ENCODE measurements around the gene RELB.

The RELB gene

GRCh38 chr19:44973982-44974735 lies 27.1 kb upstream of the RELB start:
- ATAC-seq: no peak
- H3K27me3 Mint-ChIP-seq: no peaks in the 10 kb centered on the region
- no peak overlapping the region for H3K27ac Mint-ChIP-seq
- peaks cover 38% of the 10 kb centered on the region for H3K36me3 Mint-ChIP-seq
- H3K4me3 Mint-ChIP-seq: no peak overlapping the region
- H3K9me3 Mint-ChIP-seq: no peaks in the 10 kb centered on the region
- H3K4me1 Mint-ChIP-seq: peaks cover 7% of the 10 kb centered on the region

DNA sequence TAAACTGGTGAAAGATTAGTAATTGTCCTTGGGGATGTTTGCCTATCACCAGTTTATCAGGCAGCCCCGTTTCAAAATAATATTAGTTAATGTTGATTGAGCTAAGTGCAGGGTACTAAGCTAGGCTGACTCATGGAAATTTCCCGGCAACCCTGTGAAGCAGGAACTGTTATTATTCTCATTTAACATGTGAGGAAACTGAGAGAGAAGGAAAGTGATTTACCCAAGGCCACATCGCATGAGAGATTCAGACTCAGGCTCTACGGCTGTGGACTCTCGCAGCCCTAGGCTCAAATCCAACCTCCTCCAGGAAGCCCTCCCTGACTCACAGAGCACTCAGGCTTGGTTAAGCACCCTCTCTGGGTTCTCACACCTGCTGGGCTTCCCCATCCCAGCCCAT lies 26.4 kb upstream of the RELB start:
- Mint-ChIP-seq H3K9me3 (no peaks in the 10 kb centered on the region), H3K4me1 (peaks cover 7% of the 10 kb centered on the region), H3K27me3 (no peaks in the 10 kb centered on the region), H3K27ac (no peak overlapping the region), H3K4me3 (no peak overlapping the region), H3K36me3 (peaks cover 45% of the 10 kb centered on the region)
- no peak for ATAC-seq

- no peak for ATAC-seq
- H3K27ac Mint-ChIP-seq: no peak overlapping the region
- no peaks in the 10 kb centered on the region for H3K27me3 Mint-ChIP-seq
- peaks cover 48% of the 10 kb centered on the region for H3K36me3 Mint-ChIP-seq
- H3K4me1 Mint-ChIP-seq: peaks cover 7% of the 10 kb centered on the region
- no peaks in the 10 kb centered on the region for H3K9me3 Mint-ChIP-seq
- H3K4me3 Mint-ChIP-seq: no peak overlapping the region
Measured at GRCh38 chr19:44975444-44975843, 25.8 kb upstream of the RELB start.

GRCh38 chr19:44984005-44984404 lies 17.3 kb upstream of the RELB start:
- Mint-ChIP-seq H3K9me3 (no peaks in the 10 kb centered on the region), H3K36me3 (peaks cover 64% of the 10 kb centered on the region), H3K4me3 (no peak overlapping the region), H3K27me3 (no peaks in the 10 kb centered on the region), H3K27ac (peak overlapping the region; percentile 11), H3K4me1 (peaks cover 17% of the 10 kb centered on the region)
- ATAC-seq: no peak

DNA sequence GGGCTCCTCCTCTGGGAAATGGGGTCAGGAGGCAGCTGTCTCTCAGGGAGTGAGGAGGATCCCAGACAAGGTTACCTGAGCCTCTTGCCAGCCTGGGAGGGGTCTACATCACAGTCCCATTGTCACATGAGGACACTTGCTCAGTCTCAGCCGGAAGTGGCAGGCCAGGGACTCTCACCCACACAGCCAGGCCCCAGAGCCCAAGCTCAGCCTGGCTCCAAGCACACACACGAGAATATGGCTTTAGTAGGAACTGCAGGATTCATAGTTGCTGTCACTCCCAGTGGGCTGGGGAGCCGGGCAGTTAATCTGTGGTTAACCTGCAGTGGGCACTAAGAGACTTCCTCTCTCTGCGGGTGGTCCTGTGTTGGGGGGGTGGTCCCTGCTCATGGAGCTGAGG lies 15.8 kb upstream of the RELB start:
- ATAC-seq: no peak
- peaks cover 58% of the 10 kb centered on the region for H3K36me3 Mint-ChIP-seq
- H3K4me3 Mint-ChIP-seq: no peak overlapping the region
- H3K27ac Mint-ChIP-seq: no peak overlapping the region
- peaks cover 24% of the 10 kb centered on the region for H3K4me1 Mint-ChIP-seq
- H3K27me3 Mint-ChIP-seq: no peaks in the 10 kb centered on the region
- no peaks in the 10 kb centered on the region for H3K9me3 Mint-ChIP-seq

DNA sequence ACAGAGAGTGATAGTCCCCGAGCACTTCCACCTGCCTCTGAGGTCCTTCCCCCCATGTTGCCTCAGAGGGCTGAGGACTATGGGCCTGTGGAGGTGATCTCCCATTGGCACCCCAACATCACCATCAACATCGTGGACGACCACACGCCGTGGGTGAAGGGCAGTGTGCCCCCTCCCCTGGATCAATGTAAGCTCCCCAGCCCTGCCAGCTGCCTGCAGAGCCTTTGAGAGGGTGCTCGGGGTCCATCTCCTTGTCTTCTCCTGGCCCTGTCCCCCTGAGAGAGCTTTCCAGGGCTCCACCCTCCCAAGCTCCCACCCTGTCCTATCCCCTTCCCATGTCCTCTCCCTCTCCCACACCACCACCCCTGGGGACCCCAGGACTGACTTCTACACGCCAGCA lies 14.9 kb upstream of the RELB start:
- H3K4me1 Mint-ChIP-seq: peaks cover 27% of the 10 kb centered on the region
- no peak for ATAC-seq
- peaks cover 64% of the 10 kb centered on the region for H3K36me3 Mint-ChIP-seq
- no peaks in the 10 kb centered on the region for H3K27me3 Mint-ChIP-seq
- H3K9me3 Mint-ChIP-seq: no peaks in the 10 kb centered on the region
- no peak overlapping the region for H3K27ac Mint-ChIP-seq
- no peak overlapping the region for H3K4me3 Mint-ChIP-seq

- no peaks in the 10 kb centered on the region for H3K27me3 Mint-ChIP-seq
- H3K9me3 Mint-ChIP-seq: no peaks in the 10 kb centered on the region
- ATAC-seq: no peak
- H3K36me3 Mint-ChIP-seq: peaks cover 72% of the 10 kb centered on the region
- peak overlapping the region; percentile 76 for H3K27ac Mint-ChIP-seq
- H3K4me1 Mint-ChIP-seq: peaks cover 27% of the 10 kb centered on the region
- no peak overlapping the region for H3K4me3 Mint-ChIP-seq
Measured at GRCh38 chr19:44987148-44987675, 14.1 kb upstream of the RELB start.

- Mint-ChIP-seq H3K36me3 (peaks cover 66% of the 10 kb centered on the region), H3K9me3 (no peaks in the 10 kb centered on the region), H3K4me1 (peaks cover 27% of the 10 kb centered on the region), H3K4me3 (no peak overlapping the region), H3K27ac (peak overlapping the region; percentile 76), H3K27me3 (no peaks in the 10 kb centered on the region)
- ATAC-seq: no peak
Measured at GRCh38 chr19:44988273-44988672, 13.0 kb upstream of the RELB start.

DNA sequence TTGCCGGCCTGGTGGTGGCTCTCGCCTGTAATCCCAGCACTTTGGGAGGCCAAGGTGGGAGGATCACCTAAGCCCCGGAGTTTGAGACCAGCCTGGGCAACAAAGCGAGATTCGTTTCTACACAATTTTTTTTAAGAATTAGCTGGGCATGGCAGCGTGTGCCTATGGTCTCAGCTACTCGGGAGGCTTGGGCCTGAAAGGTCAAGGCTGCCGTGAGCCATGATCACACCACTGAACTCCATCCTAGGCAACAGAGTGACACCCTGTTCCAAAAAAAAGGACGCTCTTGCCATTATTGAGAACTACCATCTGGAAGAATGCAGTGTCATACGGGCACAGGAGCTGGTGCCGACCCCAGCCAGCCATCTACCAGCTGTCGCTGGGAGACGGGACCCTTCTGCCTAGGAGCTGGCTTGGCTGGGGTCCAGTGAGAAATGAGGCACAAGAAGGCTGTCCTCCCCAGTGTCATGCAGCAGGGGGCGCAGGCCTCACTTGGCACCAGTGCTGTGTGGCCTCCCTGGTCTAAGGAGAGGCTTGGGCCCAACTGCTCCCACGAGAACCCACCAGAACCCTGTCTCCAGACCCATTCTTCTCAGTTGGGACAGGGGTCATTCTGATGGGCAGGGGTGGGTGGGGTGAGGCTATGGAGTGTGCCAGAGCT lies 12.2 kb upstream of the RELB start:
- Mint-ChIP-seq H3K4me3 (no peak overlapping the region), H3K36me3 (peaks cover 67% of the 10 kb centered on the region), H3K27me3 (no peaks in the 10 kb centered on the region), H3K9me3 (no peaks in the 10 kb centered on the region), H3K27ac (peak overlapping the region; percentile 37), H3K4me1 (peaks cover 27% of the 10 kb centered on the region)
- peak; percentile 75 for ATAC-seq

DNA sequence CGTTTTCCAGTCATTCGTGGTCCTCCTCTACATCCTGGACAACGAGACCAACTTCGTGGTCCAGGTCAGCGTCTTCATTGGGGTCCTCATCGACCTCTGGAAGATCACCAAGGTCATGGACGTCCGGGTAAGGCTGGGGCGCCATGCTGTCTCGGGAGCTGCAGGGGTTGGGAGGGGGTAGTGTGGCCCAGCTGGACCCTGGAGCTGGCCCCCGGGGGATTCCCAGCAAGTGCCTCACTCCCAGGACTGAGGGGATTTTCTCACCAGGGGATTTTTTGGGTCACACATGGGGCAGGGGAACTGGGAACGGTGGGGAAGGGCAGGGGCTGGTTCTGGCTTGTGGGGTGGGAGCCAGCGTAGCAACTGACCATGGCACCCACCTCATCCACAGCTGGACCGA lies 10.8 kb upstream of the RELB start:
- Mint-ChIP-seq H3K27ac (peak overlapping the region; percentile 48), H3K36me3 (peaks cover 58% of the 10 kb centered on the region), H3K4me1 (peaks cover 34% of the 10 kb centered on the region), H3K4me3 (no peak overlapping the region), H3K27me3 (no peaks in the 10 kb centered on the region), H3K9me3 (no peaks in the 10 kb centered on the region)
- ATAC-seq: no peak

DNA sequence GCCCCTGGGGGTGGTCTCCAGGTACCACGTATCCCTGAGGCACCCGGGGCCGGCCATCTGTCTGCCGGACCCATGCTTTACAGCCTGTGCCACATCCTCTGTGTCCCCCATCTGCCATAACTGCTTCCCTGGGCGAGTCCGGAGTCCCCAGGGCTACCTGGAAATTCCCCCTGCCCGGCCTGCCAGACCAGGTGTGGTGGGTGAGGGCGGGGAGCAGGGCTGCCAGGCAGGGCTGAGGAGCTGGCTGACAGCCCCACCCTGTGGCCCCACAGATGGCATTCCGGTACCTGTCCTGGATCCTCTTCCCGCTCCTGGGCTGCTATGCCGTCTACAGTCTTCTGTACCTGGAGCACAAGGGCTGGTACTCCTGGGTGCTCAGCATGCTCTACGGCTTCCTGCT lies 10.3 kb upstream of the RELB start:
- no peak for ATAC-seq
- H3K27me3 Mint-ChIP-seq: no peaks in the 10 kb centered on the region
- peaks cover 34% of the 10 kb centered on the region for H3K4me1 Mint-ChIP-seq
- H3K4me3 Mint-ChIP-seq: no peak overlapping the region
- peak overlapping the region; percentile 48 for H3K27ac Mint-ChIP-seq
- peaks cover 53% of the 10 kb centered on the region for H3K36me3 Mint-ChIP-seq
- no peaks in the 10 kb centered on the region for H3K9me3 Mint-ChIP-seq

- peaks cover 26% of the 10 kb centered on the region for H3K4me1 Mint-ChIP-seq
- no peaks in the 10 kb centered on the region for H3K27me3 Mint-ChIP-seq
- no peaks in the 10 kb centered on the region for H3K9me3 Mint-ChIP-seq
- no peak overlapping the region for H3K4me3 Mint-ChIP-seq
- no peak overlapping the region for H3K27ac Mint-ChIP-seq
- peaks cover 39% of the 10 kb centered on the region for H3K36me3 Mint-ChIP-seq
- ATAC-seq: peak; percentile 37
Measured at GRCh38 chr19:44992336-44993163, 8.7 kb upstream of the RELB start.

- Mint-ChIP-seq H3K4me1 (peaks cover 21% of the 10 kb centered on the region), H3K36me3 (peaks cover 34% of the 10 kb centered on the region), H3K27ac (no peak overlapping the region), H3K9me3 (no peaks in the 10 kb centered on the region), H3K4me3 (no peak overlapping the region), H3K27me3 (no peaks in the 10 kb centered on the region)
- ATAC-seq: no peak
Measured at GRCh38 chr19:44993526-44993925, 7.7 kb upstream of the RELB start.

DNA sequence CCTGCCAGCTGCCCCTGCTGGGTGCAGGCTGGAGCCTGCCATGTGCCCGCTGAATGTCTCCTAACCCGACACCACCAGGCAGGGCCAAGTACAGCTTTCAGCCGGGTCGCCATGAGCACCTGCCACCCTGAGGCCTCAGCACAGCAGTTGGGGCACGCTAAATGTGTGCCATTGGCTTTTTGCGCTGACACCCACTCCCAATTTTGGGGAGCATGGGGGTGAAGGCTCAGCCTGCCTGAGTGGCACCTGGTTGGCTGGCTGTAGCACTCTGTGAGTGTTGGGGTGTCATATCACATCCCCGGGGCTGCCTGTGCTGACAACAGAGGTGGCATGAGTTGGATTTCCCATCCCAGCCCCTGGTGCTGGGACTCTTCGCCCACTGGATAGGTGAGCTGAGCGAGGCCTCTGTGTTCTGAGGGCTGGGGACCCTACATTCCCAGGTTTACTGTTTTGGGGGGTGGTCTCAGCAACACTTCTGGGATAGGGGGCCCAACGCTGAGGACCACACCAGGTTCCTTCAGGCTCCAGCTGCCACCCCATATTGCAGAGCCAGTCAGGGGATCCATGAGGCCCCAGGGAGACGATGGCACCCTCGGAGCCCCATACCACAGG lies 7.2 kb upstream of the RELB start:
- no peaks in the 10 kb centered on the region for H3K27me3 Mint-ChIP-seq
- peak overlapping the region; percentile 73 for H3K27ac Mint-ChIP-seq
- H3K36me3 Mint-ChIP-seq: peaks cover 30% of the 10 kb centered on the region
- H3K4me3 Mint-ChIP-seq: no peak overlapping the region
- H3K4me1 Mint-ChIP-seq: peaks cover 17% of the 10 kb centered on the region
- ATAC-seq: no peak
- no peaks in the 10 kb centered on the region for H3K9me3 Mint-ChIP-seq

DNA sequence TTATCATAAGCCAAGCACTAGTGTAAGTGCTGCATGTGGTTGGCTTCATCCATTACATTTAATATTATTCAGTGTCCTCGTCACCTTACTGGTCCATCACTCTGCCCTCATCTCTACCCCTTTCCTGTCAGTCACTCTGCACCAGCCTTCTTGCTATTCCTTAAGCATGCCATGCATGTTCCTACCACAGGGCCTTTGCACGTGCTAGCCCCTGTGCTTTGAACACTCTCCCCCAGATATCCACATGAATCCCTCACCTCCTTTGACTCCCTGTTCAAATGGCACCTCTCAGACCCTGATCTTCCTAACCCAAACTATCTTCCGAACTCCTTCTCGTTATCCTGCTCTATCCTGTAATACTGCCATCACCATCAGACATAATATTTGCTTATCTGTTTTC lies 3.2 kb upstream of the RELB start:
- ATAC-seq: no peak
- Mint-ChIP-seq H3K4me3 (no peak overlapping the region), H3K36me3 (peaks cover 18% of the 10 kb centered on the region), H3K27ac (no peak overlapping the region), H3K27me3 (no peaks in the 10 kb centered on the region), H3K9me3 (no peaks in the 10 kb centered on the region), H3K4me1 (peaks cover 18% of the 10 kb centered on the region)
